ENCODE results near the gene MATN4. TPM values are rescaled to one million over a fixed set of nuclear protein-coding genes. Genes with fewer than 3 reads are reported as not detected.

The MATN4 gene
- total RNA-seq, 1 donor from 2014 or later = 0.29 TPM

GRCh38 chr20:45257161-45257560, 50.9 kb downstream of the MATN4 start:
- H3K36me3 ChIP-seq = no peaks in the 10 kb centered on the region
- TF ChIP-seq CTCF (IDR thresholded peaks at IDR 0.05) = no peak

GRCh38 chr20:45254383-45255262, 53.5 kb downstream of the MATN4 start, which contains the start of gene SLPI:
Gene SLPI (minus strand): TSS chr20:45254564. CDS start chr20:45254543, 21 bp downstream.
- no peak for TF ChIP-seq CTCF (IDR thresholded peaks at IDR 0.05)
- Histone ChIP-seq H3K27ac (peak within 1 kb of the TSS; percentile 77), H3K4me1 (peaks cover 6% of the 10 kb centered on the region)

More at GRCh38 chr20:45257161-45257560, 50.9 kb downstream of the MATN4 start:
- DNase-seq (no peak), ATAC-seq (no peak)
- no peak overlapping the region for H3K27ac ChIP-seq
- peaks cover 6% of the 10 kb centered on the region for H3K4me1 ChIP-seq
- H3K4me3 ChIP-seq = no peak overlapping the region
- H3K27me3 ChIP-seq = no peaks in the 10 kb centered on the region
- no peaks in the 10 kb centered on the region for H3K9me3 ChIP-seq
- intact Hi-C loops (cut with DNase I) = no loop called here

DNA sequence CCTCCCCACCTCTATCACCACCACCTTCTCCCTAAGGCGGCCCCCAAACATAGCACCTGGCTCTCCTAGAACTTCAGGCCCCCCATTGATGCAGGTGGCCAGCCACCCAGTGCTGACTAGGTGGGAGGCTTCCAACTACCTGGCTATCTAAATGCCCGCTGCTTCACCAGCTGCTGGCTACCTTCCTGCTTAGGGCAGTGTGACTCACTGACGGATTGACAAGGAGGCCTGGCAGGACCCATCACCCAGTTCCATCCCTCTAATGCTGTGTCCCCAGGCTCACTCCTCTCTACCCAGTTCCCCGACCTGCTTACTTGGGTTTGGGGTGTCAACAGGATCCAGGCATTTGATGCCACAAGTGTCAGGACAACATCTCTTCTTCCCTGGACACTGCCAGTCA, 54.8 kb downstream of the MATN4 start:
- Histone ChIP-seq H3K9me3 (no peaks in the 10 kb centered on the region), H3K27ac (peak overlapping the region; percentile 48), H3K36me3 (no peaks in the 10 kb centered on the region), H3K4me1 (peaks cover 6% of the 10 kb centered on the region), H3K4me3 (peak overlapping the region; percentile 48), H3K27me3 (no peaks in the 10 kb centered on the region)
- DNase-seq (no peak), ATAC-seq (no peak)
- TF ChIP-seq CTCF (IDR thresholded peaks at IDR 0.05) = no peak
- intact Hi-C loops (cut with DNase I) = no loop called here

More at GRCh38 chr20:45254383-45255262, 53.5 kb downstream of the MATN4 start, which contains the start of gene SLPI:
- Histone ChIP-seq H3K9me3 (no peaks in the 10 kb centered on the region), H3K36me3 (no peaks in the 10 kb centered on the region), H3K4me3 (peak within 1 kb of the TSS; percentile 48), H3K27me3 (no peaks in the 10 kb centered on the region)
- peak; percentile 90 for ATAC-seq
- intact Hi-C loops (cut with DNase I) = no loop called here
- peak; percentile 73 for DNase-seq

DNA sequence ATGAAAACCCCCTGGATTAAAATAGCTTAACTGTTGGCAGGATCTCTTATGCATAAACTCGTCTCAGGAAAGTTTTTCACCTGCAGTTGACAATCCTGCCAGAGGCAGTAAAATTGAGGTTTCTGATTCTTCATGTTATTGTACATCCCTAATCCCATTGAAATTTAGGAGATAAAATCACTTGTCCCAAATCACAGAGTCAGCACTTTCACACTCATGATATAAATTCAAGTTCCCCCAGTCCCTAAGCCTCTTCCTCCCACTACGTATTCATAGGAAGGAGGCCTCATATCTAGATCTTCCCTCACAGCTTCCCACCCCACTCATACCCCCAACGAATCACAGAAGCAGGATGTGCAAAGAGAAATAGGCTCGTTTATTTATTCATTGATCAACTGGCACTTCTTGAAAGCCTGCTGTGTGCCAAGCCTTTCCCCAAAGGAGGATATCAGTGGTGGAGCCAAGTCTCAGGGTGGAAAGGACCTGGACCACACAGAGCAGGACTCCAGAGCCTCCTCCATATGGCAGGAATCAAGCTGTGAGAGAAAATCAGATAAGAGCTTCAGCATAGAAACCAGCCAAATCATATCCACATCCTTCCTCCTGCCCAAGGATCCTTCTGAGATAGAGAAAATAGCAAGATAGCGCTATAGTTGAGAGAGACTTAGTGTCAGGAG, 56.1 kb downstream of the MATN4 start:
- TF ChIP-seq CTCF (IDR thresholded peaks at IDR 0.05) = no peak
- H3K4me3 ChIP-seq = peak overlapping the region; percentile 48
- no peak overlapping the region for H3K27ac ChIP-seq
- H3K9me3 ChIP-seq = no peaks in the 10 kb centered on the region
- DNase-seq = no peak
- ATAC-seq = no peak
- intact Hi-C loops (cut with DNase I) = no loop called here
- peaks cover 6% of the 10 kb centered on the region for H3K4me1 ChIP-seq
- no peaks in the 10 kb centered on the region for H3K36me3 ChIP-seq
- H3K27me3 ChIP-seq = no peaks in the 10 kb centered on the region

- intact Hi-C loops (cut with DNase I) = no loop called here
- Histone ChIP-seq H3K9me3 (no peaks in the 10 kb centered on the region), H3K4me1 (peaks cover 4% of the 10 kb centered on the region), H3K27me3 (peaks cover 9% of the 10 kb centered on the region), H3K27ac (no peak overlapping the region), H3K4me3 (no peak overlapping the region), H3K36me3 (no peaks in the 10 kb centered on the region)
- ATAC-seq (no peak), DNase-seq (no peak)
- TF ChIP-seq CTCF (IDR thresholded peaks at IDR 0.05) = no peak
Observed at GRCh38 chr20:45248609-45249008, 59.5 kb downstream of the MATN4 start.

All from upper lobe of right lung (tissue), 1 donor.